MM.1S (cell line): Measurements from ENCODE around the gene YY1AP1.
"Not testable (repeated sequence)": the region's sequence is repeated elsewhere in the genome, so short reads cannot be mapped to it uniquely, and the experiment has no call there.

Experiments
- DNase-seq: peaks from one replicate; pipeline ENCODE4 v3.0.0-alpha.2; 2015
- H2AFZ ChIP-seq: fragments of 300-600 bp; sonication (generic); 2 replicates; pipeline ENCODE4 v1.6.0; 2016; ENCODE audit warnings: antibody characterized with exemption, low read length
- H3F3A ChIP-seq: fragments of 300-600 bp; sonication (generic); 2 replicates; pipeline ENCODE4 v1.6.1; 2016; ENCODE audit warnings: mild to moderate bottlenecking, antibody characterized with exemption, low read length, moderate library complexity, mixed read lengths; ENCODE audit not compliant: insufficient read depth
- H3K27ac ChIP-seq: fragments of 300-600 bp; sonication (generic); 2 replicates; pipeline ENCODE4 v1.5.1; 2016; ENCODE audit warnings: mild to moderate bottlenecking, low read length
- H3K27me3 ChIP-seq: fragments of 300-600 bp; sonication (generic); replicated peaks from 2 replicates; pipeline ENCODE4 v1.6.0; 2016; ENCODE audit warnings: low read length; ENCODE audit not compliant: insufficient read depth
- H3K36me3 ChIP-seq: fragments of 300-600 bp; sonication (generic); replicated peaks from 2 replicates; pipeline ENCODE4 v1.6.1; 2016; ENCODE audit warnings: mild to moderate bottlenecking, low read length, mixed read lengths; ENCODE audit not compliant: insufficient read depth
- H3K4me1 ChIP-seq: fragments of 300-600 bp; sonication (generic); 2 replicates; pipeline ENCODE4 v1.6.1; 2016; ENCODE audit warnings: low read length, mixed read lengths
- H3K4me2 ChIP-seq: fragments of 300-600 bp; sonication (generic); 2 replicates; pipeline ENCODE4 v1.6.0; 2016; ENCODE audit warnings: low read depth, low read length
- H3K4me3 ChIP-seq: fragments of 300-600 bp; sonication (generic); 2 replicates; pipeline ENCODE4 v1.5.1; 2016; ENCODE audit warnings: low read length, mixed read lengths
- H3K79me2 ChIP-seq: fragments of 300-600 bp; sonication (generic); 2 replicates; pipeline ENCODE4 v1.6.1; 2016; ENCODE audit warnings: mixed run types, low read length, mixed read lengths
- H3K9ac ChIP-seq: fragments of 300-600 bp; sonication (generic); 2 replicates; pipeline ENCODE4 v1.6.1; 2016; ENCODE audit warnings: low read length, mixed read lengths
- H3K9me2 ChIP-seq: fragments of 300-600 bp; sonication (generic); replicated peaks from 2 replicates; pipeline ENCODE4 v1.6.1; 2016; ENCODE audit warnings: mild to moderate bottlenecking, low read length, mixed read lengths; ENCODE audit not compliant: insufficient read depth
- H3K9me3 ChIP-seq: fragments of 300-600 bp; sonication (generic); replicated peaks from 2 replicates; pipeline ENCODE4 v1.6.1; 2016; ENCODE audit warnings: mild to moderate bottlenecking, low read length, mixed read lengths; ENCODE audit not compliant: insufficient read depth
- H4K20me1 ChIP-seq: fragments of 300-600 bp; sonication (generic); 2 replicates; pipeline ENCODE4 v1.6.1; 2016; ENCODE audit warnings: mild to moderate bottlenecking, low read length, moderate library complexity, mixed read lengths; ENCODE audit not compliant: insufficient read depth
- EZH2 ChIP-seq: fragments of 300-600 bp; sonication (generic); optimal IDR thresholded peaks from 2 replicates; pipeline ENCODE3; 2017; ENCODE audit warnings: low read depth, mild to moderate bottlenecking, antibody characterized with exemption, low read length, mixed read lengths
- EZH2phosphoT487 ChIP-seq: fragments of 300-600 bp; sonication (generic); IDR thresholded peaks from 2 replicates; pipeline ENCODE4 v1.6.1; 2018; ENCODE audit warnings: antibody characterized with exemption, low read length
- TF ChIP-seq, protein P1 (sequence below): fragments of 300-600 bp; sonication (generic); IDR thresholded peaks from 2 replicates; pipeline ENCODE4 v1.5.1; 2016; ENCODE audit warnings: antibody characterized with exemption, low read length, mixed read lengths

Gene YY1AP1

DNA sequence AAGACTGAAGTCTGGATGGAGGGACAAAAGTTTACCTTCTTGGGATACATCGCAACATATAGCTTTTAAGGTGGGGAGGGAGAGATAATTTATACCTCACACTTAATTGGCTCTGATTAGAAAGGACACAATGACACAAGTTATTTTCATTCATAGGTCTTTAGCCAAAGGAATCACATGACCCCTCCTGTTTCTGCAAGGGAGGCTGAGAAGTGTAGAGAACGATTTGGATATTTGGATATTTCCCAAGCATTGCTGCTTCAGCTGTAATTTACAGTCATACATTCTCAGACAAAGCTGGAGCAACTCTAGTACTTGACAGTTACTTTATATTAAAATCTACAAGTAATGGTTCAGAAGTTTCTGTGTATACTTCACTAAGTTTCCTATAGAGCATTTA is 24.5 kb upstream of the YY1AP1 start:
- no peak overlapping the region for H2AFZ ChIP-seq
- H3K79me2 ChIP-seq = peaks cover 80% of the 10 kb centered on the region
- H3K36me3 ChIP-seq = peaks cover 13% of the 10 kb centered on the region; the same call in 1 of the 2 replicates
- TF ChIP-seq EZH2 = no peak
- TF ChIP-seq, protein P1, sequence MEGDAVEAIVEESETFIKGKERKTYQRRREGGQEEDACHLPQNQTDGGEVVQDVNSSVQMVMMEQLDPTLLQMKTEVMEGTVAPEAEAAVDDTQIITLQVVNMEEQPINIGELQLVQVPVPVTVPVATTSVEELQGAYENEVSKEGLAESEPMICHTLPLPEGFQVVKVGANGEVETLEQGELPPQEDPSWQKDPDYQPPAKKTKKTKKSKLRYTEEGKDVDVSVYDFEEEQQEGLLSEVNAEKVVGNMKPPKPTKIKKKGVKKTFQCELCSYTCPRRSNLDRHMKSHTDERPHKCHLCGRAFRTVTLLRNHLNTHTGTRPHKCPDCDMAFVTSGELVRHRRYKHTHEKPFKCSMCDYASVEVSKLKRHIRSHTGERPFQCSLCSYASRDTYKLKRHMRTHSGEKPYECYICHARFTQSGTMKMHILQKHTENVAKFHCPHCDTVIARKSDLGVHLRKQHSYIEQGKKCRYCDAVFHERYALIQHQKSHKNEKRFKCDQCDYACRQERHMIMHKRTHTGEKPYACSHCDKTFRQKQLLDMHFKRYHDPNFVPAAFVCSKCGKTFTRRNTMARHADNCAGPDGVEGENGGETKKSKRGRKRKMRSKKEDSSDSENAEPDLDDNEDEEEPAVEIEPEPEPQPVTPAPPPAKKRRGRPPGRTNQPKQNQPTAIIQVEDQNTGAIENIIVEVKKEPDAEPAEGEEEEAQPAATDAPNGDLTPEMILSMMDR = no peak
- TF ChIP-seq EZH2phosphoT487 = no peak
- no peak overlapping the region for H3K4me2 ChIP-seq
- H3K27ac ChIP-seq = no peak overlapping the region
- DNase-seq = no peak
- H3F3A ChIP-seq = peaks cover 28% of the 10 kb centered on the region
- H3K27me3 ChIP-seq = no peaks in the 10 kb centered on the region
- H3K9me2 ChIP-seq = no peaks in the 10 kb centered on the region
- H3K9ac ChIP-seq = no peak overlapping the region
- H3K4me3 ChIP-seq = no peak overlapping the region
- peaks cover 4% of the 10 kb centered on the region; the same call in 1 of the 2 replicates for H4K20me1 ChIP-seq
- H3K9me3 ChIP-seq = no peaks in the 10 kb centered on the region
- peaks cover 16% of the 10 kb centered on the region for H3K4me1 ChIP-seq

DNA sequence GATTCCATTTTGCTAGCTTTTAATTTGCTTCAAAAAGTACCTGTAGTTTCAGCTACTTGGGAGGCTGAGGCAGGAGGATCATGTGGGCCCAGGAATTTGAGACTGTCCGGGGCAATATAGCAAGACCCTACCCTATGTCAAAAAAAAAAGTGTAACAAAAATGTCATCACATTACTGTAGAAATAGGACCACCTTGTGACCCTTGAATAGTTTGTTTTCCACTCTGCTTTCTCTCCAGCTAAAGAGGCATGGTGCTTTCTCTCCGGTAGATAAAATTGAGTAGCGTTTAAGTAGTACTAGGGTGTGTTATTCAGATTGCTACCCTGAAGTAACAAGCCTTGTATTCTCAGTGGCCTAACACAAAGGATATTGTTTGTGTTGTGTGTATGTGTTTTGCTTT is 24.1 kb upstream of the YY1AP1 start:
- peaks cover 32% of the 10 kb centered on the region for H3F3A ChIP-seq
- peaks cover 15% of the 10 kb centered on the region; the same call in 1 of the 2 replicates for H3K36me3 ChIP-seq
- H3K27me3 ChIP-seq, H3K27ac ChIP-seq, DNase-seq, H3K9me2 ChIP-seq, H3K4me2 ChIP-seq, H2AFZ ChIP-seq, H4K20me1 ChIP-seq, H3K4me3 ChIP-seq, H3K9me3 ChIP-seq, H3K9ac ChIP-seq: not testable (repeated sequence)
- H3K79me2 ChIP-seq = peaks cover 80% of the 10 kb centered on the region
- H3K4me1 ChIP-seq = peaks cover 17% of the 10 kb centered on the region
- TF ChIP-seq, protein P1 = peak; percentile 11; the same call in 1 of the 2 replicates

DNA sequence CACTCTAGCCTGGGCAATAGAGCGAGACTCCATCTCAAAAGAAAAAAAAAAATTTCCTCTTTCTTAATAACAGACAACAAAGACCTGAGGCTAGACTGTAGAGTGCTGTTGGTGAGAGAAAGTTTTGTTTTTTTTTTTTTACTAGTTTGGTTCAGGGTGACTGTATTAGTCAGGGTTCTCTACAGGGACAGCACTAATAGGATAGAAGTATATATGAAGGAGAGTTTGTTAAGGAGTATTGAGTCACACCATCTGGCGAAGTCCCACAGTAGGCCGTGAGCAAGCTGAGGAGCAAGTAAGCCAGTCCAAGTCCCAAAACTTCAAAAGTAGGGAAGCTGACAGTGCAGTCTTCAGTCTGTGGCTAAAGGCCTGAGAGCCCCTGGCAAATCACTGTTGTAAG is 22.9 kb upstream of the YY1AP1 start:
- H3K4me2 ChIP-seq, H3K27ac ChIP-seq, H3K4me3 ChIP-seq, DNase-seq, H3K27me3 ChIP-seq, H2AFZ ChIP-seq, H3K9me2 ChIP-seq, H4K20me1 ChIP-seq, H3K9me3 ChIP-seq, H3K9ac ChIP-seq: not testable (repeated sequence)
- H3F3A ChIP-seq = peaks cover 25% of the 10 kb centered on the region
- H3K4me1 ChIP-seq = peaks cover 16% of the 10 kb centered on the region
- H3K36me3 ChIP-seq = peaks cover 17% of the 10 kb centered on the region; the same call in 1 of the 2 replicates
- peaks cover 86% of the 10 kb centered on the region for H3K79me2 ChIP-seq

DNA sequence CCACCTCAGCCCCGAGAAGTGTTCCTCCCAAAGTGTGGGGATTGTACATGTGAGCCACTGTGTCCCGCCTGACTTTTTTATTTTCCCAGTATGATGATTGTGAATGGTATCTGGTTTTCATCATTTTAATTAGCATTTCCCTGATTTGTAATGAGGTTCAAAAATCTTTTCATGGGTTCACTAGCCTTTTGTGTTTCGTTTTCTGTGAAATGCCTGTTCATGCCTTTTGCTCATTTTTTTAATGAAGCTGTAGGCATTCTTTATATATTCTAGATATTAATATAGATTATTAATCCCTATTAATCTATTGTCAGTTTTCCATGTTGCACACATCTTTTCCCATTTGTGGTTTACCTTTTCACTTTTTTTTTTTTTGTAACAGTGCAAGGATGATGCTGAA is 20.8 kb upstream of the YY1AP1 start:
- H3K79me2 ChIP-seq = peaks cover 85% of the 10 kb centered on the region
- TF ChIP-seq EZH2 = no peak
- no peak for TF ChIP-seq EZH2phosphoT487
- TF ChIP-seq, protein P1 = no peak
- H3K4me2 ChIP-seq = no peak overlapping the region
- peaks cover 11% of the 10 kb centered on the region; the same call in 1 of the 2 replicates for H3F3A ChIP-seq
- H3K9ac ChIP-seq = no peak overlapping the region
- no peaks in the 10 kb centered on the region for H3K9me3 ChIP-seq
- DNase-seq = no peak
- H4K20me1 ChIP-seq = peaks cover 4% of the 10 kb centered on the region
- no peak overlapping the region for H3K4me3 ChIP-seq
- H3K36me3 ChIP-seq = peaks cover 17% of the 10 kb centered on the region; the same call in 1 of the 2 replicates
- no peaks in the 10 kb centered on the region for H3K9me2 ChIP-seq
- H3K4me1 ChIP-seq = peaks cover 8% of the 10 kb centered on the region
- H3K27ac ChIP-seq = no peak overlapping the region
- H2AFZ ChIP-seq = no peak overlapping the region
- no peaks in the 10 kb centered on the region for H3K27me3 ChIP-seq
